Right ventricle myocardium inferior (tissue), 1 donor: ENCODE results near the gene AK2. TPM values are rescaled to one million over a fixed set of nuclear protein-coding genes. Genes with fewer than 3 reads are reported as not detected.
"Not testable (repeated sequence)": the region's sequence is repeated elsewhere in the genome, so short reads cannot be mapped to it uniquely, and the experiment has no call there.

Source experiments
- ATAC-seq: fragments of 200-7000 bp; cut with Tn5 transposase; one replicate; pipeline ENCODE4 v1.9.1; 2020; ENCODE audit warnings: mild to moderate bottlenecking, moderate library complexity
- DNase-seq: peaks from one replicate; pipeline ENCODE4 v3.0.0; 2021; ENCODE audit errors: missing footprints
- intact Hi-C: fragments of 100-400 bp; cut with DNase I; formaldehyde crosslinking; loops from one replicate; pipeline ENCODE4 v1.11.0; 2022
- total RNA-seq: library from RNA; stranded (reverse); fragmentation: NEBNext Ultra II Directional; extraction: Animal tissue kit (Norgen Biotek cat#: 25700); gene quantifications from one replicate; pipeline ENCODE4 v1.2.1, GENCODE V29; 2021
- donor health status: DM: no; HTN: yes; CAD: no; lungs with severe emphysema.

Gene AK2
- total RNA-seq, 1 donor from 2014 or later, result 129 TPM

GRCh38 chr1:33057095-33057494 lies 20.4 kb upstream of the AK2 start:
- intact Hi-C loops, result no loop called here
- ATAC-seq, result no peak
- no peak for DNase-seq

- intact Hi-C loops, result no loop called here
- no peak for ATAC-seq
- DNase-seq, result no peak
Observed at GRCh38 chr1:33056426-33056825, 19.7 kb upstream of the AK2 start.

- ATAC-seq (peak; percentile 97), DNase-seq (peak; percentile 86)
- intact Hi-C loops, result loop anchor here (1.0 kb wide), 4 partner anchors 44 to 122 kb away; partner anchors contain the start of gene RNF19B
Observed at GRCh38 chr1:33055210-33056008, 18.7 kb upstream of the AK2 start.

- DNase-seq (no peak), ATAC-seq (no peak)
- intact Hi-C loops, result no loop called here
Observed at GRCh38 chr1:33050221-33051076, 13.8 kb upstream of the AK2 start.

GRCh38 chr1:33049371-33049770 lies 12.7 kb upstream of the AK2 start:
- ATAC-seq (no peak), DNase-seq (no peak)
- intact Hi-C loops, result no loop called here

- ATAC-seq (no peak), DNase-seq (no peak)
- intact Hi-C loops, result no loop called here
Observed at GRCh38 chr1:33048426-33048825, 11.7 kb upstream of the AK2 start.

- ATAC-seq (no peak), DNase-seq (no peak)
- intact Hi-C loops, result no loop called here
Observed at GRCh38 chr1:33047839-33048305, 11.2 kb upstream of the AK2 start.

DNA sequence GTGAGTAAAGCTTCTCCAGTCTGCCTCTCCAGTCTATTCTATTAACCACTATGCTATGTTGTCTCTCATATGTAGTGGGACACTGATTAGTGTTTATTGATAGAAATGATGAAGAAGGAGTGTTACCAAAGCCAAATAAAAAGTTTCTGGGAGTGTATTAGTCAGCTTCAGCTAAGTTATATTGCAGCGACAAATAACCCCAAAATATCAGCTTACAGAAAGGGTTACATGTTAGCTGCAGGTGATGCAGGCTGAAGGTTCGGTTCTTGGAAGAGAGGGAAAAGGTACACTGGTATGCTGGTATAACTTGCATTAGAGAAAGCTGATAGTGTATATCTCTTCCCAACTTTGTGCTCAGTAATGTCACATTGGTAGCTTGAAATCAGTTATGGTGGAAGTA lies 10.6 kb upstream of the AK2 start:
- DNase-seq (no peak), ATAC-seq (no peak)
- intact Hi-C loops, result no loop called here

- DNase-seq, intact Hi-C loops, ATAC-seq: not testable (repeated sequence)
Observed at GRCh38 chr1:33046234-33046633, 9.6 kb upstream of the AK2 start.

- DNase-seq (no peak), ATAC-seq (no peak)
- intact Hi-C loops, result no loop called here
Observed at GRCh38 chr1:33045814-33046213, 9.1 kb upstream of the AK2 start.

GRCh38 chr1:33045246-33045645 lies 8.6 kb upstream of the AK2 start:
- DNase-seq (no peak), ATAC-seq (peak; percentile 39)

DNA sequence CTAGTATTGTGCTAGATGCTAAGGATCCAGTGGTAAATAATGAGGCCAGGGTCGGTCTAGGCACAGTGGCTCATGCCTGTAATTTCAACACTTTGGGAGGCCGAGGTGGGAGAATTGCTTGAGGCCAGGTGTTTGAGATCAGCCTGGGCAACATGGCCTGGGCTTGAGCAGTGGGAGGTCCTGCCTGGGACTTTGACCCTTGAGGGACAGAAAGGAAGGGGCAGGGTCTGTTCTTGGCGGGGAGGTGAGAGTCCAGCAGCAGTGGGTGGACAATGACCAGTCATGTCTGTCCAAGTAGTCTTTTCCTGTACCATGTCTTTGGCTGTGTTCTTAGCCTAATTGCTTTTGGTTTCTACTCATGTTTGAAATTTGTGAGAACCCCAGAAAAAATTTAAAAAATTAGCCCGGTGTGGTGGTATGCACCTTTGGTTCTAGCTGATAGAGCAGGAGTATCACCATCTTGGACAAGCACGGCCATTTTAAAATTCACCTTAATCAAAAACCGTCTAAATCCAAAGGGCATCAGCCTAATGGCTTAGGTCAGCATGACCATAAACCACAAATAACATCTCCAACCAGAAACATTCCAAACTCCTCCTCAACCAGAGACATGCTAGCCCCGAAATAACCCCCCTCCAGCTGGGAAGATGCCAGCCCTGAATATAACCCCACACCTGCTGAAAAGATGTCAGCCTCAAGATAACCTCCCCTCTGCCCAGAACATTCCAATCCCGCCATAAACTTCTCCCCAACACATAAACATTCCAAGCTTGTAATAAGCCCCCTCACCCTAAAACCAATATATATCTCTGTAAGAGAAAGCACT lies 6.8 kb upstream of the AK2 start:
- ATAC-seq (no peak), DNase-seq (no peak)
- intact Hi-C loops, result no loop called here

More at GRCh38 chr1:33045246-33045645, 8.6 kb upstream of the AK2 start:
- intact Hi-C loops, result no loop called here

- intact Hi-C loops, result no loop called here
- ATAC-seq (no peak), DNase-seq (no peak)
Observed at GRCh38 chr1:33042831-33043230, 6.1 kb upstream of the AK2 start.

DNA sequence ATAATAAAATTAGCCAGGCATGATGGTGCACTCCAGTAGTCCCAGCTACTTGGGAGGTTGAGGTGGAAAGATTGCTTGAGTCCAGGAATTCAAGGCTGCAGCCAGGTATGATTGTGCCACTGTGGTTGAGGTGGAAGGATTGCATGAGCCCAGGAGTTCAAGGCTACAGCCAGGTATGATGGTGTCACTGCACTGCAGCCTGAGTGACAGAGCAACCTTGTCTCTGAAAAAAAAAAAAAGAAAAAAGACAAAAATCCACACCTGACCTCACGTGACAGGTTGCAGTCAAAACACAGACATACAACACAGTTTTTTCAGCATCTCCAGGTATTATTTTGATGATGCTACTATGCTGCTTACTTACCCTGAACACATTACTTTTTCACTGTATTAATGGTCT lies 4.3 kb upstream of the AK2 start:
- intact Hi-C loops, result no loop called here
- no peak for ATAC-seq
- no peak for DNase-seq

- DNase-seq (no peak), ATAC-seq (no peak)
- intact Hi-C loops, result loop anchor here (5.0 kb wide), 1 partner anchor 78 kb away; the partner anchor contains the start of gene RNF19B
Observed at GRCh38 chr1:33039840-33040239, 3.2 kb upstream of the AK2 start.

DNA sequence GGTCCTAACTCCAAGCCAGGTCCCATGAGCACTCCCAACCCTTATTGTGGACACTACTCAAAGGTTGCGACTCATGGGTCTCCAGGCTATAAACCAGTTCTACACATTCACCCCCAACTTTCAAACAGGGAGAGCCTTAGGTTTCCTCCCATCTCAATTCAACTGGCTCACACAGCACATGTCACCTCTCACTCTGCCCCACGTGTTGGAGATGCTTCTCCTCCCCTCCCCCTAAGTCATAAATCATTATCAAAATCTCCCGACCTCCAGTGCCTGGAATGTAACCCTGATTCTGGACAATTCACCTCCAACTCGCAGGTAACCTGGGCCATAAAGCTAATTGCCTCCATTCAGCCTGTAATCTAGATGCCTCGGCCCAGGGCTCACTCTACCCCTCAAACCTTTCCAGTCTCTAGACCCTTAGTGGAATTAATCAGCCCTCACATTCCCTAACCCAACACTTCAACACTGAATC lies 595 bp downstream of the AK2 start:
- intact Hi-C loops, result loop anchor here (2.0 to 5.0 kb wide), 2 partner anchors 25 to 74 kb away; partner anchors contain the start of gene RNF19B
- DNase-seq (no peak), ATAC-seq (peak; percentile 0)

DNA sequence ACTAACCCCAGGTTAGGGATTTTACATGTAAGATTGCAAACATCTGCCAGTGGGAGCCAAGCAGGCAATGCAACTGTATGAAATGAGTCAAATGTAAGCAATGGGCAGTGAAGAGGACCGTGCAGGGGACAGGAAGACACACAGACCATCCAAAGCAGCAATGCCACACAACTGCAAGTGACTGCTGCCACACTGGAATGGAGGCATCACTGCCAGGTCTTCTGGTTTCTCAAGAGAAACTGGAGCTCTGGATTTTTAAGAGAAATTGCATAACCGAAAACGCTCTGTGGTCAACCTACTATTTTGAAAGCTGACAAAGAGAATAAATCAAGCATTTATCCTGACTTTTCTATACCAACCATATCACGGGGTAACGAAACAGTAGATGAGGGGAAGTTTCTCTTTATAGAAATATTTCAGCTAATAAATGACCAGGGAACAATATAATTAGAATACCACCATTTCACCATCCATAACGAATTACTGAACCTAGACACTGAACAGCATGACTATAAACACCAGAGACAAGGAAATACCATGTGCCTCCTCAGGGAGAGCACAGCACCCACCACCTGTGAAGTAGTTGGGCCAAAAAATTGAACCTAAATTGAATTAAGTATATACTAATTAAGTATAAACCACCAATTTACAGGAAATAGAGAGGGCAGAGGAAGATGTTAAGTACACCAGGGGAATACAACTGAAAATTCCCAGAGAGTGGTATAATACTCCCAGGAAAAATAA lies 4.4 kb downstream of the AK2 start:
- DNase-seq (no peak), ATAC-seq (no peak)
- intact Hi-C loops, result no loop called here

GRCh38 chr1:33031506-33031905 lies 5.2 kb downstream of the AK2 start:
- ATAC-seq (no peak), DNase-seq (no peak)
- intact Hi-C loops, result no loop called here
